Measurements from ENCODE around the gene DCAF15.

DCAF15 gene

DNA sequence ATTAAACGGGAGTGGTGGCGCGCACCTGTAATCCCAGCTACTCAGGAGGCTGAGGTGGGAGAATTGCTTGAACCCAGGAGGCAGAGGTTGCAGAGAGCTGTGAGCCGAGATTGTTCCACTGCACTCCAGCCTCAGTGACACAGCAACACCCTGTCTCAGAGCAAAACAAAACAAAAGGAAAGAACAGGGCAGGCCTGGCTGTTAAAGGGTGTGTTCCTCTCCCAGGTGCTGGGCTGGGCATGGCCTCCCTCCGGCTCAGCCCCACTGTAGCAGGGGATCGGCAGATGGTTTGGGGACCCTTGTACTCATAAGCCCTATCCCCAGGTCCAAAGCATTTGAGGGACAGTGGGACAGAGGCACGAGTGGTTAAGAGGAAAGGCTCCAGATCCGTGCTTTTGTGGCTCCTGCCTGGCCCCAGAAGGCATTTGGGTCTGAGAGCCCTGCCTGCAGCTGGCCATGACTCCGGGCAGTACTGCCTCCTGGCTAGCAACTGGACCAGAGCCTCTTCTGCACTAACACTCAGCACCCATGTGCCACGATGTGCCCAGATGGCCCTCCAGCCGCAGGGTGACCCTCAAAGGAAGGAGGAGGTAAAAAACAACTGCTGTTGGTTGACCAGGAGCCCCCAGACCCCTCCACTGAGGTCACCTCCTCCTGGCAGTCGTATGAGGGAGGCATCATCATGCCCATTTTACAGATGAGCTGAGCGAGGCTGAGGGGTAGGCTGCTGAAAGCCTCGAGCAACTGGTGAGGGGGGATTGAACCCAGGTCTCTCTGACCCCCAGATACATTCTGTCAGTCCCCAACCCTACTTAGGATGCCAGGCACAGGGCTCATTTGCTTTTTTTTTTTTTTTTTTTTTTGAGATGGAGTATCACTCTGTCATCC lies 43.8 kb downstream of the DCAF15 start:
- no peak for DNase-seq

DNA sequence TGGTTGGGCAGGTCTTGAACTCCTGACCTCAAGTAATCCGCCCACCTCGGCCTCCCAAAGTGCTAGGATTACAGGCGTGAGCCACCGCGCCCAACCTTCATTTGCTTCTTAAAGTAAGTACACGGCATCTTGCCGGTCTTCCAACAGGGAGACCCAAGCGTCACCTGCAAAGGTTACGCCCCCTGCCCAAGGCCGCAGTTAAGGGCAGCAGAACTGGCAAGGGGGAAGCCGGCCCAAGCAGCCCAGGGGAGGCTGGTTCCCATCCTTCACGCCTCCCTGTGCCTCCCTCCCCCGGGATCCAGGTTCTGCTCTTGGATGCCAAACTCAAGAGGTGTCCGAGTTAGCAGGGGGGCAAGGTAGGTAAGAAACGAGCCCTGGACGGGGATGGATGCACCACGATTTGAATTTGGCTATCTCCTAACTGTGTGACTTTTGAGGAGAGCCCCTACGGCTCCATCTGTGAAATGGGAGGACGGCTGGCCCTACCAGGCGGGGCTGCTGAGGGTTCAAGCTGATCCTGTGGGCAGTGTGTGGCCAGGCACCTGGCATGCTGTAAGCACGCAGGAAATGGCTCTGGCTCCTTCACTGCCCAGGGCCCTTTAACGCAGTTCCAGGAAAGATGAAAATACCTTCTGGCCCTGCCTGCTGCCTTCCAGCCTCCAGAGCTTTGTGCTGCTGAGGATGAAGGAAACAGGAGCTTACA lies 44.8 kb downstream of the DCAF15 start:
- DNase-seq: no peak

DNA sequence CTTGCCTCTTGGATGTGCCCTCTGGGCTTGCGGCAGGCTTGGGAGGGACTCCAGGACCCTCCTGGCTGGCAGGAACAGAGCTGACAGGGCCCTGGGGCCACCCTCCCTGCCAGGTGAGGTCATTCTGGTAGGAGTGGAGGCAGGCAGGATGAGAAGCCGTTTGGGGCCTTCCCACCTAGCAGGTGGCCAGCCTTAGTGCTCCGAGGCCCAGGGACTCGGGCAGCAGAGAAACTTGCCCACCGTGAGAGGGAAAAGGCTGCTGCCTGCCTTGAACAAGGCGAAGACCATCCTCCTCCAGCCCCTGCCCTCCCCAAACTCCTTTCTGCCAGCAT lies 45.3 kb downstream of the DCAF15 start:
- DNase-seq: no peak

- no peak for DNase-seq
These were observed 46.1 kb downstream of the DCAF15 start for GRCh38 chr19:13998426-13998825.

DNA sequence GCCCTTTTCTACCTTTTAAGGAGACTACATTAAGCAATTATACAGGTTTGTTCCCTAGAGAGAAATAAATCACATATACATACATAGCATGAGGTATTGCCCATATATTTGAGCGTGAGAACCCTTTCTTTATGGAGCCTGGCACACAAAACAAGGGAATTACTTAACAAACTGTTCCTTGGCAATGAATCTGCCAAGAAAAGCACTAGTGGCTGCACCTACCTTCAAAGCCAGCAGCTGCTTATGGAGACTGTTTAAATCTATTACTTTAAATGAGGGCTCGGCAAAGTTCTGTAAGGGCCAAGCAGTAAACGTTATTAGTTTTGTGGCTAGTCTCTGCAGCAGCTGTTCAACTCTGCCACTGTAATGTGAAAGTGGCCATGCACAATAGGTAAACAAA lies 46.8 kb downstream of the DCAF15 start:
- DNase-seq: no peak

DNA sequence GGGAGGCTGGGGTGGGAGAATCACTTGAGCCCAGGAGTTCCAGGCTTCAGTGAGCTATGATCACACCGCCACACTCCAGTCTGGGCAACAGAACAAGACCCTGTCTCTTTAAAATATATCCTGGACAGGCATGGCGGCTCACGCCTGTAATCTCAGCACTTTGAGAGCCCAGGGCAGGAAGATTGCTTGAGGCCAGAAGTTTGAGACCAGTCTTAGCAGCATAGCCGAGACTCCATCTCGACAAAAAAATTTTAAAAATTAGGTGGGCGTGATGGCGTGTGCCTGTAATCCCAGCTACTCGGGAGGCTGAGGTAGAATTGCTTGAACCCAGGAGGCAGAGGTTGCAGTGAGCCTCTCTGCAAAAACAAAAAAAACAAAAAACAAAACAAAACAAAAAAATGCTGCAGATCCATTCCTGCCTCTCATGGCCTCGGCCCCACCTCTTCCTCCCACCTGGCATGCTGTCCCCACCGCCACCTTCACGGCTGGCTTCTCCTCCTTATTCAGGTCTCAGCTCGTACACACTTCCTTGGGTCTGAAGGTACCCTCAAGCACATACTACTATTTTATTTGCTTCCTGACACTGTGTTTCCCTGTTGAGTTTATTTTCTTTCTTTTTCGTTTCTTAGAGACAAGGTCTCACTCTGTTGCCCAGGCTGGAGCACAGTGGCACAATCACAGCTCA lies 48.5 kb downstream of the DCAF15 start:
- DNase-seq: no peak

- DNase-seq: no peak
These were observed 50.4 kb downstream of the DCAF15 start for GRCh38 chr19:14002571-14003250.

DNA sequence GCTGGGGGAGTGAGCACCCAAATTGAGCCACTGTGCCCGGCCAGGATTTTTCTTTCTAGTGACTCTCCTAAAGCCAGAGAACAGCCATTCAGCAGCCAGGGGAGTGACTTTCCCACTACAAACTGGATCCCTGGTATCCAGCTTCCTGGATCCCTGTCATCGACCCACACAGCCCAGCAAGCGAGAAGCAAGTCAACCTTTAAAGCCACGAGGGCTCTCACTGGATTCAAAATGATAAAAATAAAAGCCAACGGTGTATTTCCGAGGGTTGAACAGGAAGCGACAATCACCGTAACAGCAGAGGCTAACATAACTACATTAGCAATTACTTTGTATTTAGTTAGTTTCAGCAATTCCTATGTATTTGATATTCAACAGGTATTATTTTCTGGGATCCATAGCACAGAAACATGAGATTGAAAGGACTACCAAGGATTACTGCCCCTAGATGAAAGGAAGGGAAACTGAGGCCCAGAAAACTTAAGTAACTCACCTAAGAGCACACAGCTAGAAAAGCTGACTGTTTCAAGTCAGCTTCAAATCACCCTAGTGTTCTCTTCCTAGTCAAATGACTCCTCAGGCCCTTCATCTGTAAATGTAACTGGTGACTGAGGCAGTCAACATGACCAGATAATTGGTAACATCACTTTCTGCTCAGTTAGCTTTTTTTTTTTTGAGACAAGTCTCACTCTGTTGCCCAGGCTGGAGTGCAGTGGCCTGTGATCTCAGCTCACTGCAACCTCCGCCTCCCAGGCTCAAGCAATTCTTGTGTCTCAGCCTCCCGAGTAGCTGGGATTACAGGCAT lies 51.1 kb downstream of the DCAF15 start:
- DNase-seq: no peak

- DNase-seq: no peak
These were observed 52.5 kb downstream of the DCAF15 start for GRCh38 chr19:14004619-14005348.

DNA sequence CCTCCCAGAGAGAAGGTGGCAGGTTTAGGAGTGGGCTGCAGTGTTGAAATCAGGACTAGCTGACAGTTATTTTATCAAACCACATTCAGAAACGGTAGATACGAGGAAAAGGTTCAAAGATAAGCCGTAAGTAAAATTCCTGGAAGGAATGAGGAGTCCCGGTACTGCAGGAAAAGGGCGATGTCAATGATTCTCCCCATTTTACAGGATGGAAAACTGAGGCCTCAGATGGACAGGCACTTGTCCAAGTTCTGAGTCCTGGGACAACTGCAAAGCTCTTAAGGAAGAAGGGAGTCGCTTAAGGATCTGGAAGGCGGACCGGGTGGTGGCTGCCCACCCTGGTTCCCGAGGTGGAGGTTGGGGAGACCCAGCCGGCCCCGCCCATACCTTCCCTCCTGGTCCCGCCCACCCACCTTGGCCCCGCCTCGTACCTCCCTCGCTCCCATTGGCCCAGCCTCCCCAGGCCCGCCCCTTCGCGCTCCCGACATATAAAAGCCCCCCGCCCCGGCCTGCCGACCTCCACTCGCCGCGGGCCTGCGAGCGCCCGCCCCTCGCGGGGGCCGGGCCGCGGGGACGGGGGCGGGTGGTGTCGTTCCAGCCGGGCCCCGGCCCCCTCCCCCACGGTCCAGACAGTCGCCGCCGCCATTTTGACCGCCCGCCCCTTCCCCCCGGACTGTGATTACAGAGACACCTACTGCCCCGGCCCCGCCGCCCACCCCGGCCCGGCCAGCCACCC lies 53.2 kb downstream of the DCAF15 start:
- DNase-seq: peak; percentile 90

GRCh38 chr19:14006085-14006765 lies 53.9 kb downstream of the DCAF15 start, which contains the start of gene RFX1:
TSS of gene RFX1 (minus strand) at chr19:14006320. CDS start at chr19:13993843, 12,477 bp downstream.
- peak; percentile 100 for DNase-seq

DNA sequence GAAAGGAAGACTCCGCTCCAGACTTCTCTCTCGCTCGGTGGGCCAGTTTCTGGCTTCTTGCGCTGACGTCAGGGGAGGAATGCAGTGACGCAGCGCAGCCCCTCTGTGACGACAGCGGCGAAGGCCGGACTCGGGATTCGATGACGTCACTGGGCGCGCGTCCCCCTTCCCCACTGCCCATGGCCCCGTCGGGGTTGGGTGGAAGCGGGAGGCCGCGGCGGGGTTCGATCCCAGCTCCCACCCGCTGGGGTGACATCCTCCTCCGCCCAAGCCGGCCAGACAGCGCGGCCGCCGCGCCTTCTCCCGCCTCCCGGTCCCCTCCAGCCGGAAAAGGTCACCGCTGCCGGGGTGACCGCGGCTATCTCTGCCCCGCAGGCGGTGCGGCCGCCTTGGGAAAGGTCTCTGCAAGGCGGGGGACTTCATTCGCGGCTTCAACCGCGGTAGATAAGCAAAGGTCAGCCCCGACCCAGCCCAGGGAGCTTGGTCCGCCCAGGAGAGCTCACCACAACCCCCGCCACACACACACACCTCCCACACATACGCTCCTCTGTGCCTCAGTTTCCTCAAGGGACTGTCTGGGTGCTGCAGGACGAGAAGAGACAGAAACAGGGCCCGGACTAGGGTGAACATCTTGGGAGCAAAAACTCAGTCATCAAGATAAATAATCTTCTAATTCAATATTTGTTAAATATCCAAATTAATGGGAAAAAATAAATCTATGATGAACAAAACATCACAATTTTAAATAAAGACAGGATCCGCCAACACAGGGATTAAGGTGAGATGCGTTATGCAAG lies 54.7 kb downstream of the DCAF15 start:
- no peak for DNase-seq
